Gastroesophageal sphincter (tissue), 3 donors: ENCODE measurements around the gene BCL2L12.

Experiments
- POLR2AphosphoS5 ChIP-seq: sonication (generic); formaldehyde crosslinking; IDR thresholded peaks from one replicate; pipeline ENCODE4 v1.6.1; 2017; ENCODE audit warnings: antibody characterized with exemption
- TF ChIP-seq, protein P1 (sequence below), 4 experiments: fragments of 200-600 bp in 2 of 4; fragments of 450-650 bp in 2 of 4; sonication (generic) in 1 of 4; IDR thresholded peaks; one replicate each; pipeline ENCODE4 v1.5.1; 2017 to 2019; ENCODE audit warnings: antibody characterized with exemption in 4 of 4, mild to moderate bottlenecking in 2 of 4, moderate library complexity in 2 of 4

GRCh38 chr19:49652551-49653465 is 12.9 kb upstream of the BCL2L12 start:
- no peak for TF ChIP-seq POLR2AphosphoS5
- TF ChIP-seq, protein P1, sequence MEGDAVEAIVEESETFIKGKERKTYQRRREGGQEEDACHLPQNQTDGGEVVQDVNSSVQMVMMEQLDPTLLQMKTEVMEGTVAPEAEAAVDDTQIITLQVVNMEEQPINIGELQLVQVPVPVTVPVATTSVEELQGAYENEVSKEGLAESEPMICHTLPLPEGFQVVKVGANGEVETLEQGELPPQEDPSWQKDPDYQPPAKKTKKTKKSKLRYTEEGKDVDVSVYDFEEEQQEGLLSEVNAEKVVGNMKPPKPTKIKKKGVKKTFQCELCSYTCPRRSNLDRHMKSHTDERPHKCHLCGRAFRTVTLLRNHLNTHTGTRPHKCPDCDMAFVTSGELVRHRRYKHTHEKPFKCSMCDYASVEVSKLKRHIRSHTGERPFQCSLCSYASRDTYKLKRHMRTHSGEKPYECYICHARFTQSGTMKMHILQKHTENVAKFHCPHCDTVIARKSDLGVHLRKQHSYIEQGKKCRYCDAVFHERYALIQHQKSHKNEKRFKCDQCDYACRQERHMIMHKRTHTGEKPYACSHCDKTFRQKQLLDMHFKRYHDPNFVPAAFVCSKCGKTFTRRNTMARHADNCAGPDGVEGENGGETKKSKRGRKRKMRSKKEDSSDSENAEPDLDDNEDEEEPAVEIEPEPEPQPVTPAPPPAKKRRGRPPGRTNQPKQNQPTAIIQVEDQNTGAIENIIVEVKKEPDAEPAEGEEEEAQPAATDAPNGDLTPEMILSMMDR (IDR thresholded peaks at IDR 0.05) = no peak
